Measurements from ENCODE around the gene GOLGA6C.
"Not testable (repeated sequence)": the region's sequence is repeated elsewhere in the genome, so short reads cannot be mapped to it uniquely, and the experiment has no call there.

Gene GOLGA6C

GRCh38 chr15:75234191-75234810, 23.8 kb upstream of the GOLGA6C start:
- Histone ChIP-seq H3K4me1 (ENCODE audit: control insufficient read depth in 1 of 2, insufficient read depth in 1 of 2, low read depth in 1 of 2, low read length in 1 of 2) (no peaks in the 10 kb centered on the region), H3K27me3 (peaks cover 6% of the 10 kb centered on the region)

DNA sequence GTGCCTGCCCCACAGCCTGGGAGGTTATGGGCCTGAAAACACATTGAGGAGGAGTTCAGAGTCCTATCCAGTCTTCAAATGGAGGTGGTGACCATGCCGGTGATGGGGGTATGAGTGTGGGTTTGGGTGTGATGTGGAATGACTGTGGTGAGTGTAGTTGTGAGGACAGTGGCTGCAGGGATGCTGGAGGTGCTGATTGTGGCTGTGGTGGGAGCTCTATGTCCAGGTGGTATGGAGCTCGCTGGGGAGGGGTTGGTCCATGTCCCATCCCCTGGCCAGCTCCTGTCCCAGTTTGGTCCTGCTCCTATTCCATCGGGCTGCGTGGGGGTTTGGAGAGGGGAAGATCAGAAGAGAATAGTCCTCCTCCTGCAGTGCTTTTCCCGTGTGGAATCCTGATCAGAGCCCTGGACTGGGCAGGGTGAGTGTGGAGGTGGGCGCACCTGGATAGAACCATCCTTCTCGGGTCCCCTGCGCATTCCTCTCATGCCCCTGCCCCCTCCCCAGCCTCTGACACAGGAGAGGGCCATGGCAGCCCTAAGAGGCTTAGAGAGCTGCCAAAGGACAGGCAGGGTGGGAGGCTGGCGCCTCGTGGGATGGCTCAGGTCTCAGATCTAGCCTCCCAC, 23.0 kb upstream of the GOLGA6C start:
- peaks cover 6% of the 10 kb centered on the region for H3K27me3 ChIP-seq
- H3K9me3 ChIP-seq, result no peaks in the 10 kb centered on the region
- H3K27ac ChIP-seq, result no peak overlapping the region
- TF ChIP-seq, protein P1, sequence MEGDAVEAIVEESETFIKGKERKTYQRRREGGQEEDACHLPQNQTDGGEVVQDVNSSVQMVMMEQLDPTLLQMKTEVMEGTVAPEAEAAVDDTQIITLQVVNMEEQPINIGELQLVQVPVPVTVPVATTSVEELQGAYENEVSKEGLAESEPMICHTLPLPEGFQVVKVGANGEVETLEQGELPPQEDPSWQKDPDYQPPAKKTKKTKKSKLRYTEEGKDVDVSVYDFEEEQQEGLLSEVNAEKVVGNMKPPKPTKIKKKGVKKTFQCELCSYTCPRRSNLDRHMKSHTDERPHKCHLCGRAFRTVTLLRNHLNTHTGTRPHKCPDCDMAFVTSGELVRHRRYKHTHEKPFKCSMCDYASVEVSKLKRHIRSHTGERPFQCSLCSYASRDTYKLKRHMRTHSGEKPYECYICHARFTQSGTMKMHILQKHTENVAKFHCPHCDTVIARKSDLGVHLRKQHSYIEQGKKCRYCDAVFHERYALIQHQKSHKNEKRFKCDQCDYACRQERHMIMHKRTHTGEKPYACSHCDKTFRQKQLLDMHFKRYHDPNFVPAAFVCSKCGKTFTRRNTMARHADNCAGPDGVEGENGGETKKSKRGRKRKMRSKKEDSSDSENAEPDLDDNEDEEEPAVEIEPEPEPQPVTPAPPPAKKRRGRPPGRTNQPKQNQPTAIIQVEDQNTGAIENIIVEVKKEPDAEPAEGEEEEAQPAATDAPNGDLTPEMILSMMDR (IDR thresholded peaks at IDR 0.05), result no peak
- H3K36me3 ChIP-seq, result no peaks in the 10 kb centered on the region
- no peaks in the 10 kb centered on the region for H3K4me1 ChIP-seq (ENCODE audit: control insufficient read depth in 1 of 2, insufficient read depth in 1 of 2, low read depth in 1 of 2, low read length in 1 of 2)
- H3K4me3 ChIP-seq (ENCODE audit: low read depth in 1 of 2, low read length in 1 of 2), result no peak overlapping the region

More at GRCh38 chr15:75234191-75234810, 23.8 kb upstream of the GOLGA6C start:
- Histone ChIP-seq H3K4me3 (ENCODE audit: low read depth in 1 of 2, low read length in 1 of 2) (no peak overlapping the region), H3K9me3 (no peaks in the 10 kb centered on the region), H3K27ac (no peak overlapping the region), H3K36me3 (no peaks in the 10 kb centered on the region)
- TF ChIP-seq, protein P1 (IDR thresholded peaks at IDR 0.05), result no peak

DNA sequence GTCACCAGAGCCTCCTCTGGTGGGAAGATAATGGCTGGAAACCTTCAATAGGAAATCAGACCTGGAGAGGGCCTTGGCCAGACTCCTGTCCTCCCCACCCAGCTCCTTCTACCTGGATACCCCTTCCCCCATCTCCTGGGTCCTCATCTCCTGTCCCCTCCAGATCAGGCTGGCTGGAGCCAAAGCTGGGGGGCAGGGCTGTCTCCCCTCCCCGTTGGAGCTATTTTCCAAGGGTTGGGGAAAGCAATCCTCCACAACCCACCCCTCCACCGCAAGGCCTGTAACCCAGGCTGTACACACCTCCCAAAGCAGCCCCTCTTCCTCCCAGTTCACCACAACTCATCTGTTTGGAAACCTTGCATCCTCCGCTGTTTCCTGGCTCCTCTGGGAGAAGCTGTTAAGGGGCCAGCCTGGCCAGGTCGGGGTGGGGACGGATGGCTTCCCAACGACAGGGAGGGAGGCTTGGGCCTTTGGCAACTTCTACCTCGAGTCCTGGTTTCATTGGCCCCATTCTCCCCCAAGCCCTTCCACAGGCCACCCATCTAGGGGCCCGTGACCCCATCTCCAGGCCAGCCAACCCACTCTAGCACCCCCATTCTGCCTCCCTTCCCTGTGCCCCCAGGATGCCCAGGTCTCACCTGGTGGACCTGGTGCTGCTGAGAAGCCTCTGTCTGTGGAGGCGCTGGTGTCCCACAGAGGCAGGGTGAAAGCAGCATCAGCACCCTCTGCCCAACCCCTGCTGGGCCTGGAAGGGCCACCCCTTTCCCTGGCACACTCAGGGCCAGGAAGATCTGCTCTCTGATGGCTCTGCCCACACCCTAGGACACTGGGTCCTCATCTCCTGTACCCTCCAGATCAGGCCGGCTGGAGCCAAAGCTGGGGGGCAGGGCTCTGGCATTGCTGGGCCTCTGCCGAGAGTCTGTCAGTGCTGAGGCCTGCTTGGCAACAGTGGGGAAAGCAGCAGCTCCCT, 22.1 kb upstream of the GOLGA6C start:
- Histone ChIP-seq H3K27me3 (peaks cover 15% of the 10 kb centered on the region), H3K27ac (no peak overlapping the region)

GRCh38 chr15:75237316-75237982, 20.7 kb upstream of the GOLGA6C start:
- H3K4me1 ChIP-seq (ENCODE audit: control insufficient read depth in 1 of 2, insufficient read depth in 1 of 2, low read depth in 1 of 2, low read length in 1 of 2), result no peaks in the 10 kb centered on the region
- H3K4me3 ChIP-seq (ENCODE audit: low read depth in 1 of 2, low read length in 1 of 2), result no peak overlapping the region
- H3K27me3 ChIP-seq, result peaks cover 18% of the 10 kb centered on the region
- H3K9me3 ChIP-seq, result no peaks in the 10 kb centered on the region
- H3K36me3 ChIP-seq, result no peaks in the 10 kb centered on the region
- no peak overlapping the region for H3K27ac ChIP-seq
- TF ChIP-seq, protein P1 (IDR thresholded peaks at IDR 0.05), result no peak

More for the DNA sequence above, 22.1 kb upstream of the GOLGA6C start:
- TF ChIP-seq, protein P1 (IDR thresholded peaks at IDR 0.05), result no peak
- Histone ChIP-seq H3K4me3 (ENCODE audit: low read depth in 1 of 2, low read length in 1 of 2) (no peak overlapping the region), H3K9me3 (no peaks in the 10 kb centered on the region), H3K36me3 (no peaks in the 10 kb centered on the region), H3K4me1 (ENCODE audit: control insufficient read depth in 1 of 2, insufficient read depth in 1 of 2, low read depth in 1 of 2, low read length in 1 of 2) (no peaks in the 10 kb centered on the region)

- H3K27ac ChIP-seq, result no peak overlapping the region
- H3K9me3 ChIP-seq, result no peaks in the 10 kb centered on the region
- no peak overlapping the region for H3K4me3 ChIP-seq (ENCODE audit: low read depth in 1 of 2, low read length in 1 of 2)
- H3K4me1 ChIP-seq (ENCODE audit: control insufficient read depth in 1 of 2, insufficient read depth in 1 of 2, low read depth in 1 of 2, low read length in 1 of 2), result no peaks in the 10 kb centered on the region
- TF ChIP-seq, protein P1 (IDR thresholded peaks at IDR 0.05), result no peak
- H3K27me3 ChIP-seq, result peaks cover 18% of the 10 kb centered on the region
- no peaks in the 10 kb centered on the region for H3K36me3 ChIP-seq
Observed at GRCh38 chr15:75238150-75238549, 20.0 kb upstream of the GOLGA6C start.

DNA sequence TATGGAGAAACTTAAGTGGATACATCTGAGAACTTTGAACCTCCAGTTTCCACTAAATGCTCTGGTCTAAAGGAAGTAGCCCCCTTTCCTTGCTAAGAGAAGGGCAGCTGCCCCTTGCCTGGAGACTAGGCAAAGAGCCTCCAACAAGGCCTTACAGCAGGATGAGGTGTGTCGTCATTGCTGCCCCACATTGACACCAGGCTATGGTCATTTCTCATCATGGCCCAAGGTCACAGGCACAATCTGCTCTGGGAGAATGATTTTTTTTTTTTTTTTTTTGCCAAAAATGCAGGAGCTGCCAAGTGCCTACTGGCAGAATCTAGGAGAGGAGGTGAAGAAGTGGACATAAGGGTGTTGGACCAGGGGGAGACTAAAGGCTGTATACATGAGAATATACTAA, 12.4 kb upstream of the GOLGA6C start:
- not testable (repeated sequence) for H3K4me1 ChIP-seq (ENCODE audit: control insufficient read depth in 1 of 2, insufficient read depth in 1 of 2, low read depth in 1 of 2, low read length in 1 of 2)
- H3K27me3 ChIP-seq, result peaks cover 21% of the 10 kb centered on the region

DNA sequence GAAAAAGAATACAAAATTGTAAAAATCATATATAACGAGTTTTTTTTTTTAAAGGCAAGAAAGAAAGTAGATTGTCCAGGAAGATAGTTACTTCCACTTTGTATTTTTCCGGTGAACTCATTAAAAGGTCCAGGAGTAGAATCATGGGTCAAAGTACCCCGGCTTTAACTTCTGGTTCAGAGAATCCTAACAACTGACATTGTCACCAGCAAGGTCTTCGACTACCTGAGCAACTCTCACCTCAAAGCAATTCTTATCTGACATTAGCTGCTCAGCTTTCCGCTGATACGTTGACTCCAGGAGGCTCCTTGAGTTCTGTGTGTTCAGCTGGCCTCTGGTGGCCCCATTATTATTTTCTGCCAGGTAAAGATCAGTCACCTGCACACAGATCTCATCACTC, 9.1 kb upstream of the GOLGA6C start:
- peaks cover 23% of the 10 kb centered on the region for H3K27me3 ChIP-seq
- H3K9me3 ChIP-seq; H3K4me1 ChIP-seq (ENCODE audit: control insufficient read depth in 1 of 2, insufficient read depth in 1 of 2, low read depth in 1 of 2, low read length in 1 of 2); H3K36me3 ChIP-seq; H3K4me3 ChIP-seq (ENCODE audit: low read depth in 1 of 2, low read length in 1 of 2); H3K27ac ChIP-seq: not testable (repeated sequence)

More for the DNA sequence above, 12.4 kb upstream of the GOLGA6C start:
- not testable (repeated sequence) for H3K9me3 ChIP-seq; H3K36me3 ChIP-seq; H3K27ac ChIP-seq; H3K4me3 ChIP-seq (ENCODE audit: low read depth in 1 of 2, low read length in 1 of 2)

All from neutrophil (primary cell).